Measurements from ENCODE around the gene RXFP4.

DNA sequence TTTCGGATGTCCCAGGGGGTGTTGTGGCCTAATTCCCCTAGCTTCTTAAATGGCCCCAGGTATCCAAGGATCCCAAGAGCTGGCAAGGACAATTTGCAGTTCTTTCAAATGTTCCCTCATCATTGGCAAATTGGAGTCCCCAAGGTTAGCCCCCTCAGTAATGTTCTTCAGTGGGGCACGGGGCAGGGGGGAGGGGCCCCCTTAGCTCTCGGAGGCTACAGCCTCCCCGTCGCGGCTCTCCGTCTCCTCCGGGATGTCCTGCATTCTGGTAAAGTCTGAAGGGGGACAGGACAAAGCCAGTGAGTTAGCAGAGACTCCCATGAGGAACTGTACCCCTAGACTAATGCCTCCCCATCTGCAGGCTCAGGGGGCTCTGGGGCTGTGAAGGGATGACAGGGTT, 6.3 kb downstream of the RXFP4 start:
- TF ChIP-seq YY1 (IDR thresholded peaks at IDR 0.05) (no peak), TAF1 (conservative IDR thresholded peaks at IDR 0.05) (no peak), EGR1 (IDR thresholded peaks at IDR 0.05; ENCODE audit: low read depth in 2 of 2) (no peak), JUND (IDR thresholded peaks at IDR 0.05) (no peak), GABPA (IDR thresholded peaks at IDR 0.05 in 1 of 2, conservative IDR thresholded peaks at IDR 0.05 in 1 of 2) (no peak), RAD21 (IDR thresholded peaks at IDR 0.05) (no peak), RXRA (IDR thresholded peaks at IDR 0.05) (no peak)
- TF ChIP-seq, protein P1, sequence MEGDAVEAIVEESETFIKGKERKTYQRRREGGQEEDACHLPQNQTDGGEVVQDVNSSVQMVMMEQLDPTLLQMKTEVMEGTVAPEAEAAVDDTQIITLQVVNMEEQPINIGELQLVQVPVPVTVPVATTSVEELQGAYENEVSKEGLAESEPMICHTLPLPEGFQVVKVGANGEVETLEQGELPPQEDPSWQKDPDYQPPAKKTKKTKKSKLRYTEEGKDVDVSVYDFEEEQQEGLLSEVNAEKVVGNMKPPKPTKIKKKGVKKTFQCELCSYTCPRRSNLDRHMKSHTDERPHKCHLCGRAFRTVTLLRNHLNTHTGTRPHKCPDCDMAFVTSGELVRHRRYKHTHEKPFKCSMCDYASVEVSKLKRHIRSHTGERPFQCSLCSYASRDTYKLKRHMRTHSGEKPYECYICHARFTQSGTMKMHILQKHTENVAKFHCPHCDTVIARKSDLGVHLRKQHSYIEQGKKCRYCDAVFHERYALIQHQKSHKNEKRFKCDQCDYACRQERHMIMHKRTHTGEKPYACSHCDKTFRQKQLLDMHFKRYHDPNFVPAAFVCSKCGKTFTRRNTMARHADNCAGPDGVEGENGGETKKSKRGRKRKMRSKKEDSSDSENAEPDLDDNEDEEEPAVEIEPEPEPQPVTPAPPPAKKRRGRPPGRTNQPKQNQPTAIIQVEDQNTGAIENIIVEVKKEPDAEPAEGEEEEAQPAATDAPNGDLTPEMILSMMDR (IDR thresholded peaks at IDR 0.05; ENCODE audit: low read depth, low read length, missing input control) = no peak
- TF ChIP-seq, protein P2, sequence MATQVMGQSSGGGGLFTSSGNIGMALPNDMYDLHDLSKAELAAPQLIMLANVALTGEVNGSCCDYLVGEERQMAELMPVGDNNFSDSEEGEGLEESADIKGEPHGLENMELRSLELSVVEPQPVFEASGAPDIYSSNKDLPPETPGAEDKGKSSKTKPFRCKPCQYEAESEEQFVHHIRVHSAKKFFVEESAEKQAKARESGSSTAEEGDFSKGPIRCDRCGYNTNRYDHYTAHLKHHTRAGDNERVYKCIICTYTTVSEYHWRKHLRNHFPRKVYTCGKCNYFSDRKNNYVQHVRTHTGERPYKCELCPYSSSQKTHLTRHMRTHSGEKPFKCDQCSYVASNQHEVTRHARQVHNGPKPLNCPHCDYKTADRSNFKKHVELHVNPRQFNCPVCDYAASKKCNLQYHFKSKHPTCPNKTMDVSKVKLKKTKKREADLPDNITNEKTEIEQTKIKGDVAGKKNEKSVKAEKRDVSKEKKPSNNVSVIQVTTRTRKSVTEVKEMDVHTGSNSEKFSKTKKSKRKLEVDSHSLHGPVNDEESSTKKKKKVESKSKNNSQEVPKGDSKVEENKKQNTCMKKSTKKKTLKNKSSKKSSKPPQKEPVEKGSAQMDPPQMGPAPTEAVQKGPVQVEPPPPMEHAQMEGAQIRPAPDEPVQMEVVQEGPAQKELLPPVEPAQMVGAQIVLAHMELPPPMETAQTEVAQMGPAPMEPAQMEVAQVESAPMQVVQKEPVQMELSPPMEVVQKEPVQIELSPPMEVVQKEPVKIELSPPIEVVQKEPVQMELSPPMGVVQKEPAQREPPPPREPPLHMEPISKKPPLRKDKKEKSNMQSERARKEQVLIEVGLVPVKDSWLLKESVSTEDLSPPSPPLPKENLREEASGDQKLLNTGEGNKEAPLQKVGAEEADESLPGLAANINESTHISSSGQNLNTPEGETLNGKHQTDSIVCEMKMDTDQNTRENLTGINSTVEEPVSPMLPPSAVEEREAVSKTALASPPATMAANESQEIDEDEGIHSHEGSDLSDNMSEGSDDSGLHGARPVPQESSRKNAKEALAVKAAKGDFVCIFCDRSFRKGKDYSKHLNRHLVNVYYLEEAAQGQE (IDR thresholded peaks at IDR 0.05) = no peak
- TF ChIP-seq, protein P3, sequence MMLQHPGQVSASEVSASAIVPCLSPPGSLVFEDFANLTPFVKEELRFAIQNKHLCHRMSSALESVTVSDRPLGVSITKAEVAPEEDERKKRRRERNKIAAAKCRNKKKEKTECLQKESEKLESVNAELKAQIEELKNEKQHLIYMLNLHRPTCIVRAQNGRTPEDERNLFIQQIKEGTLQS (IDR thresholded peaks at IDR 0.05) = no peak
- TF ChIP-seq, protein P4, sequence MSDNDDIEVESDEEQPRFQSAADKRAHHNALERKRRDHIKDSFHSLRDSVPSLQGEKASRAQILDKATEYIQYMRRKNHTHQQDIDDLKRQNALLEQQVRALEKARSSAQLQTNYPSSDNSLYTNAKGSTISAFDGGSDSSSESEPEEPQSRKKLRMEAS (IDR thresholded peaks at IDR 0.05) = no peak

Data from liver (tissue), 3 donors.